Measurements from ENCODE around the gene DGKI. TPM values are rescaled to one million over a fixed set of nuclear protein-coding genes. Genes with fewer than 3 reads are reported as not detected.

The DGKI gene
- total and polyA plus RNA-seq, 2 donors (not counting 1 experiment from before 2014, with no cell fraction given): 0.74 to 2.1 TPM

DNA sequence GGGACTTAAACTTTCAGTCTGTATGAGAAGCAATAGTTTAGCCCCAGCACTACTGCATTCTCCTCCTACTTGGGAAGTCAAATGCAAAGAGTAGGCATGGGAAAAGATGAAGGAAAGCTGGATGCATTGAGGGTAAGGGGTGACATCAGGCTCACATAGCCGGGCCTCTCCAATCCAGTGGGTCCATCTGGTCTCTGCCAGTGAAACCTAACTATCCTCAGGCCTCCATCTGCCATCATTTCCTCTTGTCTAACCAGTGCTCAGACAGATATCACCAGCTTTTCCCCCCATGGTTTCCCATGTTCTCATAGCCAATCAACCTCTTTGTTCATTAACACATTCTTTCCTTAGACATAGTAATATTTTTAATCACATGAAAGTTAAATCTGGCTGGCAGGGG is 118.3 kb downstream of the DGKI start:
- no peaks in the 10 kb centered on the region for H3K4me1 ChIP-seq (ENCODE audit: control insufficient read depth, extremely low read depth, insufficient read depth, low read length)
- H3K27me3 ChIP-seq (ENCODE audit: control insufficient read depth, insufficient read depth, low read length): no peaks in the 10 kb centered on the region
- H4K20me1 ChIP-seq (ENCODE audit: control insufficient read depth, extremely low read depth, insufficient read depth, low read length): no peaks in the 10 kb centered on the region
- no peak for DNase-seq (ENCODE audit: low read depth in 2 of 2)
- no peak overlapping the region for H3K9ac ChIP-seq (ENCODE audit: insufficient read depth, low read length)
- no peaks in the 10 kb centered on the region for H3K79me2 ChIP-seq (ENCODE audit: control insufficient read depth, insufficient read depth, low read length)
- H3K9me3 ChIP-seq (ENCODE audit: control insufficient read depth, insufficient read depth, low read depth, low read length): no peaks in the 10 kb centered on the region
- no peak overlapping the region for H3K4me2 ChIP-seq (ENCODE audit: extremely low read depth, insufficient read depth, low read length)
- TF ChIP-seq, protein P1, sequence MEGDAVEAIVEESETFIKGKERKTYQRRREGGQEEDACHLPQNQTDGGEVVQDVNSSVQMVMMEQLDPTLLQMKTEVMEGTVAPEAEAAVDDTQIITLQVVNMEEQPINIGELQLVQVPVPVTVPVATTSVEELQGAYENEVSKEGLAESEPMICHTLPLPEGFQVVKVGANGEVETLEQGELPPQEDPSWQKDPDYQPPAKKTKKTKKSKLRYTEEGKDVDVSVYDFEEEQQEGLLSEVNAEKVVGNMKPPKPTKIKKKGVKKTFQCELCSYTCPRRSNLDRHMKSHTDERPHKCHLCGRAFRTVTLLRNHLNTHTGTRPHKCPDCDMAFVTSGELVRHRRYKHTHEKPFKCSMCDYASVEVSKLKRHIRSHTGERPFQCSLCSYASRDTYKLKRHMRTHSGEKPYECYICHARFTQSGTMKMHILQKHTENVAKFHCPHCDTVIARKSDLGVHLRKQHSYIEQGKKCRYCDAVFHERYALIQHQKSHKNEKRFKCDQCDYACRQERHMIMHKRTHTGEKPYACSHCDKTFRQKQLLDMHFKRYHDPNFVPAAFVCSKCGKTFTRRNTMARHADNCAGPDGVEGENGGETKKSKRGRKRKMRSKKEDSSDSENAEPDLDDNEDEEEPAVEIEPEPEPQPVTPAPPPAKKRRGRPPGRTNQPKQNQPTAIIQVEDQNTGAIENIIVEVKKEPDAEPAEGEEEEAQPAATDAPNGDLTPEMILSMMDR (conservative IDR thresholded peaks at IDR 0.05 in 1 of 2, IDR thresholded peaks at IDR 0.05 in 1 of 2; ENCODE audit: low read depth in 1 of 2, low read length in 2 of 2): no peak
- no peak for TF ChIP-seq EZH2 (IDR thresholded peaks at IDR 0.05; ENCODE audit: low read length, missing control alignments)
- H3K4me3 ChIP-seq (replicated peaks in 1 of 4; ENCODE audit: control extremely low read depth in 1 of 4, insufficient read depth in 1 of 4, low read depth in 3 of 4, low read length in 4 of 4): no peak overlapping the region
- no peak overlapping the region for H3K27ac ChIP-seq (ENCODE audit: insufficient read depth, low read length)
- no peaks in the 10 kb centered on the region for H3K36me3 ChIP-seq (ENCODE audit: control insufficient read depth, insufficient read depth, low read length)
- no peak overlapping the region for H2AFZ ChIP-seq (ENCODE audit: low read length)

DNA sequence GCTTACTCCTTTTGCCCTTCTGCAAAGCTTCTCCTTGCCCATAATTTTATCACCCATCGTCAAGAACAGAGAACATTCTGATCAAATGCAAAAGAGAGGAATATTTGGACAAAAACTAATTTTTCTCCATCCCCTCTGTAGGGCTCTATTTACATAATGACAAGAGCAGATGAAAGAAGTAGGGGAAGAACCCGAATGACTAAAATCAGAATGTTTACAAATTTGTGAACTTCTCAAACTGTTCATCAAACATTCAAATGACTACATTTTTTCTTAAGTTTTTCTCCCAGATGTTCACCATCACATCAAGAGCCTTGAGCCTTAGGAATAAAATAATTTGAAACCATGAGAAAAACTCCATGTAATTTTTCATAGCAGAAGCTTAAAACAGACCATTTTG is 119.4 kb downstream of the DGKI start:
- Histone ChIP-seq H2AFZ (ENCODE audit: low read length) (no peak overlapping the region), H3K4me1 (ENCODE audit: control insufficient read depth, extremely low read depth, insufficient read depth, low read length) (no peaks in the 10 kb centered on the region), H3K27me3 (ENCODE audit: control insufficient read depth, insufficient read depth, low read length) (no peaks in the 10 kb centered on the region), H3K27ac (ENCODE audit: insufficient read depth, low read length) (no peak overlapping the region), H3K4me3 (replicated peaks in 1 of 4; ENCODE audit: control extremely low read depth in 1 of 4, insufficient read depth in 1 of 4, low read depth in 3 of 4, low read length in 4 of 4) (no peak overlapping the region), H3K79me2 (ENCODE audit: control insufficient read depth, insufficient read depth, low read length) (no peaks in the 10 kb centered on the region), H3K9ac (ENCODE audit: insufficient read depth, low read length) (no peak overlapping the region), H4K20me1 (ENCODE audit: control insufficient read depth, extremely low read depth, insufficient read depth, low read length) (no peaks in the 10 kb centered on the region), H3K4me2 (ENCODE audit: extremely low read depth, insufficient read depth, low read length) (no peak overlapping the region), H3K9me3 (ENCODE audit: control insufficient read depth, insufficient read depth, low read depth, low read length) (no peaks in the 10 kb centered on the region), H3K36me3 (ENCODE audit: control insufficient read depth, insufficient read depth, low read length) (no peaks in the 10 kb centered on the region)
- peak in 1 of 2 donors; percentile 1 for DNase-seq (ENCODE audit: low read depth in 2 of 2)
- no peak for TF ChIP-seq EZH2 (IDR thresholded peaks at IDR 0.05; ENCODE audit: low read length, missing control alignments)
- TF ChIP-seq, protein P1 (conservative IDR thresholded peaks at IDR 0.05 in 1 of 2, IDR thresholded peaks at IDR 0.05 in 1 of 2; ENCODE audit: low read depth in 1 of 2, low read length in 2 of 2): no peak

DNA sequence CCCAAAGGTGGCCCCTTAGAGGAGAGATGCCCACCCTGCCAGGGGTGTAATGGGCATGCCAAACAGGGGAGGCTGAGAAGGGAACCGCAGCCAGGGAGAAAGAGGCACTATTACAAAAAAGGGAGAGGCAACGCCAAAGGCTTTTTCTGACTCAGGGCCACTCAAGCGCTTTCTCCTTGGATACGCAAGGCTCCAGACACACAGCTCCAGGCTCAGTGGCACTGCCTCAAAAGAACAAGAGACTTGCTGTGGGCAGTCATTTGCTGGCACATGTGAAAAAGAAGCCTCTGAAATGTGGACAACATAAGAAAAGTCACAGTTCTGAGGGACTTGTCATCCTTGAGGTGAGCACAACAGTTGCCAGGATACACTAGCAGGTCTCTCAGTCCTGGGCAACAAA is 128.4 kb downstream of the DGKI start:
- Histone ChIP-seq H3K27me3 (ENCODE audit: control insufficient read depth, insufficient read depth, low read length) (no peaks in the 10 kb centered on the region), H3K4me1 (ENCODE audit: control insufficient read depth, extremely low read depth, insufficient read depth, low read length) (no peaks in the 10 kb centered on the region), H3K9me3 (ENCODE audit: control insufficient read depth, insufficient read depth, low read depth, low read length) (no peaks in the 10 kb centered on the region), H4K20me1 (ENCODE audit: control insufficient read depth, extremely low read depth, insufficient read depth, low read length) (no peaks in the 10 kb centered on the region), H3K79me2 (ENCODE audit: control insufficient read depth, insufficient read depth, low read length) (no peaks in the 10 kb centered on the region), H3K27ac (ENCODE audit: insufficient read depth, low read length) (no peak overlapping the region), H3K4me3 (replicated peaks in 1 of 4; ENCODE audit: control extremely low read depth in 1 of 4, insufficient read depth in 1 of 4, low read depth in 3 of 4, low read length in 4 of 4) (no peak overlapping the region), H3K4me2 (ENCODE audit: extremely low read depth, insufficient read depth, low read length) (no peak overlapping the region), H3K9ac (ENCODE audit: insufficient read depth, low read length) (no peak overlapping the region), H3K36me3 (ENCODE audit: control insufficient read depth, insufficient read depth, low read length) (no peaks in the 10 kb centered on the region), H2AFZ (ENCODE audit: low read length) (no peak overlapping the region)
- TF ChIP-seq, protein P1 (conservative IDR thresholded peaks at IDR 0.05 in 1 of 2, IDR thresholded peaks at IDR 0.05 in 1 of 2; ENCODE audit: low read depth in 1 of 2, low read length in 2 of 2): no peak
- no peak for TF ChIP-seq EZH2 (IDR thresholded peaks at IDR 0.05; ENCODE audit: low read length, missing control alignments)
- DNase-seq (ENCODE audit: low read depth in 2 of 2): peak in 1 of 2 donors; percentile 40
